Measurements from ENCODE around the gene C9orf78. TPM values are rescaled to one million over a fixed set of nuclear protein-coding genes. Genes with fewer than 3 reads are reported as not detected.
A peak's percentile ranks its signal among the peaks of the same experiment; 100 is the strongest.
"Not testable (repeated sequence)": the region's sequence is repeated elsewhere in the genome, so short reads cannot be mapped to it uniquely, and the experiment has no call there.

The C9orf78 gene
- total RNA-seq, 1 experiment from 2014 or later, result 59.7 TPM

- no peak overlapping the region for H2AFZ ChIP-seq (ENCODE audit: low read length)
These were observed 25.7 kb downstream of the C9orf78 start for GRCh38 chr9:129809346-129809745.

GRCh38 chr9:129806061-129806460 is 29.0 kb downstream of the C9orf78 start:
- no peak overlapping the region for H3K4me2 ChIP-seq (ENCODE audit: low read depth, low read length, poor library complexity, severe bottlenecking)
- no peak overlapping the region for H3K27ac ChIP-seq (ENCODE audit: low read length)

More at GRCh38 chr9:129809346-129809745, 25.7 kb downstream of the C9orf78 start:
- Histone ChIP-seq H4K20me1 (ENCODE audit: insufficient read depth, low read depth, low read length) (peaks cover 16% of the 10 kb centered on the region), H3K9me2 (replicated peaks; ENCODE audit: insufficient read depth, low read length) (no peaks in the 10 kb centered on the region), H3K4me3 (ENCODE audit: low read length) (no peak overlapping the region), H3K36me3 (ENCODE audit: insufficient read depth, low read length) (peaks cover 21% of the 10 kb centered on the region), H3K4me1 (ENCODE audit: low read length) (peaks cover 2% of the 10 kb centered on the region), H3K27ac (ENCODE audit: low read length) (no peak overlapping the region), H3K9ac (ENCODE audit: low read length) (no peak overlapping the region), H3K4me2 (ENCODE audit: low read depth, low read length, poor library complexity, severe bottlenecking) (no peak overlapping the region), H3K79me2 (ENCODE audit: low read length) (peaks cover 22% of the 10 kb centered on the region), H3K27me3 (ENCODE audit: low read length) (no peaks in the 10 kb centered on the region), H3K9me3 (ENCODE audit: low read length) (no peaks in the 10 kb centered on the region)
- no peak for DNase-seq

GRCh38 chr9:129803676-129804060 is 31.4 kb downstream of the C9orf78 start:
- Histone ChIP-seq H3K9ac (ENCODE audit: low read length) (peak overlapping the region; percentile 77), H3K9me3 (ENCODE audit: low read length) (no peaks in the 10 kb centered on the region), H4K20me1 (ENCODE audit: insufficient read depth, low read depth, low read length) (no peaks in the 10 kb centered on the region), H3K79me2 (ENCODE audit: low read length) (peaks cover 14% of the 10 kb centered on the region), H3K27me3 (ENCODE audit: low read length) (no peaks in the 10 kb centered on the region), H2AFZ (ENCODE audit: low read length) (peak overlapping the region; percentile 70; the same call in 1 of the 2 replicates), H3K27ac (ENCODE audit: low read length) (no peak overlapping the region), H3K4me3 (ENCODE audit: low read length) (peak overlapping the region; percentile 79), H3K36me3 (ENCODE audit: insufficient read depth, low read length) (peaks cover 3% of the 10 kb centered on the region; the same call in 1 of the 2 replicates), H3K9me2 (replicated peaks; ENCODE audit: insufficient read depth, low read length) (no peaks in the 10 kb centered on the region), H3K4me2 (ENCODE audit: low read depth, low read length, poor library complexity, severe bottlenecking) (peak overlapping the region; percentile 72), H3K4me1 (ENCODE audit: low read length) (peaks cover 9% of the 10 kb centered on the region)
- DNase-seq, result no peak

More at GRCh38 chr9:129806061-129806460, 29.0 kb downstream of the C9orf78 start:
- no peaks in the 10 kb centered on the region for H3K9me3 ChIP-seq (ENCODE audit: low read length)
- H2AFZ ChIP-seq (ENCODE audit: low read length), result no peak overlapping the region
- peaks cover 9% of the 10 kb centered on the region for H3K4me1 ChIP-seq (ENCODE audit: low read length)
- H3K36me3 ChIP-seq (ENCODE audit: insufficient read depth, low read length), result peaks cover 5% of the 10 kb centered on the region; the same call in 1 of the 2 replicates
- 0 out of 2 replicates have a peak, but pooled peaks cover 3% of the 10 kb centered on the region for H4K20me1 ChIP-seq (ENCODE audit: insufficient read depth, low read depth, low read length)
- H3K27me3 ChIP-seq (ENCODE audit: low read length), result no peaks in the 10 kb centered on the region
- no peak overlapping the region for H3K9ac ChIP-seq (ENCODE audit: low read length)
- H3K4me3 ChIP-seq (ENCODE audit: low read length), result no peak overlapping the region
- peaks cover 17% of the 10 kb centered on the region for H3K79me2 ChIP-seq (ENCODE audit: low read length)
- no peaks in the 10 kb centered on the region for H3K9me2 ChIP-seq (replicated peaks; ENCODE audit: insufficient read depth, low read length)
- DNase-seq, result no peak

- Histone ChIP-seq H3K9ac (ENCODE audit: low read length) (peak within 1 kb of the TSS; percentile 77), H4K20me1 (ENCODE audit: insufficient read depth, low read depth, low read length) (no peaks in the 10 kb centered on the region), H3K79me2 (ENCODE audit: low read length) (peaks cover 14% of the 10 kb centered on the region), H3K4me2 (ENCODE audit: low read depth, low read length, poor library complexity, severe bottlenecking) (peak within 1 kb of the TSS; percentile 72), H3K27me3 (ENCODE audit: low read length) (no peaks in the 10 kb centered on the region), H3K36me3 (ENCODE audit: insufficient read depth, low read length) (peaks cover 3% of the 10 kb centered on the region; the same call in 1 of the 2 replicates), H2AFZ (ENCODE audit: low read length) (peak within 1 kb of the TSS; percentile 70; the same call in 1 of the 2 replicates), H3K4me1 (ENCODE audit: low read length) (peaks cover 9% of the 10 kb centered on the region), H3K4me3 (ENCODE audit: low read length) (peak within 1 kb of the TSS; percentile 79), H3K27ac (ENCODE audit: low read length) (no peak within 1 kb of the TSS), H3K9me2 (replicated peaks; ENCODE audit: insufficient read depth, low read length) (no peaks in the 10 kb centered on the region), H3K9me3 (ENCODE audit: low read length) (no peaks in the 10 kb centered on the region)
- DNase-seq, result peak; percentile 98
These were observed 32.0 kb downstream of the C9orf78 start, which contains the start of gene TOR1B for GRCh38 chr9:129802833-129803675. Gene TOR1B (plus strand): TSS chr9:129803184. CDS start chr9:129803213, 29 bp downstream.

- no peaks in the 10 kb centered on the region for H3K9me2 ChIP-seq (replicated peaks; ENCODE audit: insufficient read depth, low read length)
- H3K36me3 ChIP-seq (ENCODE audit: insufficient read depth, low read length), result no peaks in the 10 kb centered on the region
- peaks cover 9% of the 10 kb centered on the region for H3K4me1 ChIP-seq (ENCODE audit: low read length)
- no peak overlapping the region for H3K4me3 ChIP-seq (ENCODE audit: low read length)
- peak; percentile 36 for DNase-seq
- H3K27me3 ChIP-seq (ENCODE audit: low read length), result no peaks in the 10 kb centered on the region
- H3K9ac ChIP-seq (ENCODE audit: low read length), result no peak overlapping the region
- H4K20me1 ChIP-seq (ENCODE audit: insufficient read depth, low read depth, low read length), result no peaks in the 10 kb centered on the region
- H3K9me3 ChIP-seq (ENCODE audit: low read length), result no peaks in the 10 kb centered on the region
- H2AFZ ChIP-seq (ENCODE audit: low read length), result no peak overlapping the region
- H3K27ac ChIP-seq (ENCODE audit: low read length), result no peak overlapping the region
- no peak overlapping the region for H3K4me2 ChIP-seq (ENCODE audit: low read depth, low read length, poor library complexity, severe bottlenecking)
- peaks cover 14% of the 10 kb centered on the region for H3K79me2 ChIP-seq (ENCODE audit: low read length)
These were observed 33.6 kb downstream of the C9orf78 start for GRCh38 chr9:129801504-129801903.

- DNase-seq, result no peak
- Histone ChIP-seq H3K27me3 (ENCODE audit: low read length) (no peaks in the 10 kb centered on the region), H3K9me2 (replicated peaks; ENCODE audit: insufficient read depth, low read length) (no peaks in the 10 kb centered on the region), H3K79me2 (ENCODE audit: low read length) (peaks cover 5% of the 10 kb centered on the region), H3K4me1 (ENCODE audit: low read length) (peaks cover 3% of the 10 kb centered on the region), H3K4me3 (ENCODE audit: low read length) (no peak overlapping the region), H4K20me1 (ENCODE audit: insufficient read depth, low read depth, low read length) (no peaks in the 10 kb centered on the region), H2AFZ (ENCODE audit: low read length) (no peak overlapping the region), H3K9me3 (ENCODE audit: low read length) (no peaks in the 10 kb centered on the region), H3K36me3 (ENCODE audit: insufficient read depth, low read length) (no peaks in the 10 kb centered on the region), H3K27ac (ENCODE audit: low read length) (no peak overlapping the region), H3K4me2 (ENCODE audit: low read depth, low read length, poor library complexity, severe bottlenecking) (no peak overlapping the region), H3K9ac (ENCODE audit: low read length) (no peak overlapping the region)
These were observed 36.1 kb downstream of the C9orf78 start for GRCh38 chr9:129798973-129799372.

GRCh38 chr9:129796029-129796428 is 39.0 kb downstream of the C9orf78 start:
- H3K27ac ChIP-seq (ENCODE audit: low read length); H3K9me2 ChIP-seq (replicated peaks; ENCODE audit: insufficient read depth, low read length); H3K4me1 ChIP-seq (ENCODE audit: low read length); H3K79me2 ChIP-seq (ENCODE audit: low read length); H4K20me1 ChIP-seq (ENCODE audit: insufficient read depth, low read depth, low read length); H2AFZ ChIP-seq (ENCODE audit: low read length); H3K9ac ChIP-seq (ENCODE audit: low read length); H3K4me2 ChIP-seq (ENCODE audit: low read depth, low read length, poor library complexity, severe bottlenecking); DNase-seq; H3K4me3 ChIP-seq (ENCODE audit: low read length); H3K9me3 ChIP-seq (ENCODE audit: low read length); H3K36me3 ChIP-seq (ENCODE audit: insufficient read depth, low read length); H3K27me3 ChIP-seq (ENCODE audit: low read length): not testable (repeated sequence)

GRCh38 chr9:129794549-129794948 is 40.5 kb downstream of the C9orf78 start:
- no peak overlapping the region for H3K9ac ChIP-seq (ENCODE audit: low read length)
- H3K27me3 ChIP-seq (ENCODE audit: low read length), result no peaks in the 10 kb centered on the region
- H3K36me3 ChIP-seq (ENCODE audit: insufficient read depth, low read length), result no peaks in the 10 kb centered on the region
- no peak overlapping the region for H3K4me2 ChIP-seq (ENCODE audit: low read depth, low read length, poor library complexity, severe bottlenecking)
- H3K9me2 ChIP-seq (replicated peaks; ENCODE audit: insufficient read depth, low read length), result no peaks in the 10 kb centered on the region
- no peak overlapping the region for H2AFZ ChIP-seq (ENCODE audit: low read length)
- no peaks in the 10 kb centered on the region for H3K9me3 ChIP-seq (ENCODE audit: low read length)
- H3K4me1 ChIP-seq (ENCODE audit: low read length), result no peaks in the 10 kb centered on the region
- no peak overlapping the region for H3K27ac ChIP-seq (ENCODE audit: low read length)
- H4K20me1 ChIP-seq (ENCODE audit: insufficient read depth, low read depth, low read length), result 0 out of 2 replicates have a peak, but pooled peaks cover 4% of the 10 kb centered on the region
- no peaks in the 10 kb centered on the region for H3K79me2 ChIP-seq (ENCODE audit: low read length)
- DNase-seq, result no peak
- no peak overlapping the region for H3K4me3 ChIP-seq (ENCODE audit: low read length)
